Myocyte (in vitro differentiated cells): Measurements from ENCODE around the gene HOXB5. TPM values are rescaled to one million over a fixed set of nuclear protein-coding genes. Genes with fewer than 3 reads are reported as not detected.

Source experiments
- DNase-seq: peaks from one replicate; pipeline ENCODE4 v3.0.0-alpha.2; 2012; ENCODE audit warnings: low read depth
- total RNA-seq: library from RNA; depleted of rRNA; stranded (reverse); fragments of >200 nt; gene quantifications from 2 replicates; pipeline ENCODE4 v1.2.3, GENCODE V29; 2014

The HOXB5 gene
- total RNA-seq, 1 donor from 2014 or later, result 0.80 TPM

- no peak for DNase-seq
Measured at GRCh38 chr17:48605409-48605919, 11.9 kb upstream of the HOXB5 start.

- peak; percentile 72 for DNase-seq
Measured at GRCh38 chr17:48604770-48605329, 11.3 kb upstream of the HOXB5 start, which contains the start of gene HOXB6. HOXB6 (minus strand) TSS chr17:48604986; CDS start chr17:48598150, 6,836 bp downstream.

- DNase-seq, result peak; percentile 84
Measured at GRCh38 chr17:48603959-48604769, 10.6 kb upstream of the HOXB5 start.

GRCh38 chr17:48601539-48602425, 8.2 kb upstream of the HOXB5 start:
- DNase-seq, result no peak

GRCh38 chr17:48601207-48601538, 7.6 kb upstream of the HOXB5 start:
- no peak for DNase-seq

GRCh38 chr17:48600244-48601098, 6.9 kb upstream of the HOXB5 start:
- DNase-seq, result no peak

- no peak for DNase-seq
Measured at GRCh38 chr17:48599354-48599753, 5.8 kb upstream of the HOXB5 start.

GRCh38 chr17:48598736-48599135, 5.2 kb upstream of the HOXB5 start:
- no peak for DNase-seq

- DNase-seq, result peak; percentile 84
Measured at GRCh38 chr17:48597778-48598631, 4.4 kb upstream of the HOXB5 start.

- DNase-seq, result no peak
Measured at GRCh38 chr17:48597528-48597777, 3.9 kb upstream of the HOXB5 start.

GRCh38 chr17:48596735-48597527, 3.4 kb upstream of the HOXB5 start:
- no peak for DNase-seq

GRCh38 chr17:48596000-48596734, 2.6 kb upstream of the HOXB5 start:
- no peak for DNase-seq

- DNase-seq, result no peak
Measured at GRCh38 chr17:48595278-48595999, 1.9 kb upstream of the HOXB5 start.

- DNase-seq, result no peak
Measured at GRCh38 chr17:48594538-48595277, 1.1 kb upstream of the HOXB5 start.

GRCh38 chr17:48593840-48594537, 410 bp upstream of the HOXB5 start:
- DNase-seq, result peak; percentile 80

- no peak for DNase-seq
Measured at GRCh38 chr17:48592577-48592976, 1.0 kb downstream of the HOXB5 start.
